Panc1 (cell line): ENCODE measurements around the gene SBF1. TPM values are rescaled to one million over a fixed set of nuclear protein-coding genes. Genes with fewer than 3 reads are reported as not detected.

Source experiments
- ATAC-seq: fragments of 200-7000 bp; cut with Tn5 transposase; 2 replicates; pipeline ENCODE4 v1.9.1; 2020; ENCODE audit warnings: mild to moderate bottlenecking, moderate library complexity
- BruUV-seq: library from RNA; stranded (reverse); fragments of 400-500 nt; replicated peaks from 2 replicates; lab custom pipeline; 2021; lab: Mats Ljungman, UMichigan
- CTCF ChIA-PET: fragments of 300-600 bp; sonication (Branson Sonifier 250); formaldehyde crosslinking; loops from one replicate; lab custom pipeline; 2022; ENCODE audit warnings: antibody characterized with exemption; lab: Charles Lee
- POLR2A ChIA-PET: fragments of 300-600 bp; sonication (Branson Sonifier 250); formaldehyde crosslinking; loops from one replicate; lab custom pipeline; 2022; ENCODE audit warnings: antibody characterized with exemption; lab: Charles Lee
- DNase-seq: peaks from one replicate; pipeline ENCODE4 v3.0.0-alpha.2; 2010; ENCODE audit warnings: low read depth, low spot score
- H3K27ac ChIP-seq: 2 replicates; pipeline ENCODE4 v1.5.1; 2011; ENCODE audit warnings: mild to moderate bottlenecking, low read length, inconsistent platforms
- H3K27me3 ChIP-seq: fragments of 200-500 bp; sonication (Bioruptor generic); 2 replicates; pipeline ENCODE4 v1.6.0; 2014; ENCODE audit warnings: low read length, inconsistent platforms; ENCODE audit not compliant: control insufficient read depth, insufficient read depth
- H3K36me3 ChIP-seq: fragments of 200-500 bp; sonication (Bioruptor generic); 2 replicates; pipeline ENCODE4 v1.5.1; 2014; ENCODE audit warnings: inconsistent platforms, mild to moderate bottlenecking, low read length, moderate library complexity; ENCODE audit not compliant: control insufficient read depth, insufficient read depth
- H3K4me1 ChIP-seq: 2 replicates; pipeline ENCODE4 v1.5.1; 2011; ENCODE audit warnings: inconsistent platforms, mild to moderate bottlenecking, low read length, moderate library complexity; ENCODE audit not compliant: control insufficient read depth, insufficient read depth
- H3K4me3 ChIP-seq, 2 experiments: 2 replicates each; pipeline ENCODE4 v1.5.1; 2011 to 2012; ENCODE audit warnings: low read depth in 2 of 2, low read length in 2 of 2, mild to moderate bottlenecking in 2 of 2, inconsistent platforms in 1 of 2, moderate library complexity in 1 of 2
- H3K9me3 ChIP-seq: fragments of 200-500 bp; sonication (Bioruptor generic); 2 replicates; pipeline ENCODE4 v1.5.1; 2014; ENCODE audit warnings: low read depth, mild to moderate bottlenecking, inconsistent platforms, low read length, moderate library complexity; ENCODE audit not compliant: control insufficient read depth, insufficient read depth
- POLR2AphosphoS5 ChIP-seq: IDR thresholded peaks from 2 replicates; pipeline ENCODE4 v1.6.1; 2012; ENCODE audit warnings: mild to moderate bottlenecking, low read depth, low read length, moderate library complexity
- SIN3A ChIP-seq: IDR thresholded peaks from 2 replicates; pipeline ENCODE4 v1.6.1; 2012; ENCODE audit warnings: low read depth, mild to moderate bottlenecking, low read length, moderate library complexity, borderline replicate concordance; ENCODE audit not compliant: insufficient read depth
- TCF7L2 ChIP-seq: IDR thresholded peaks from 2 replicates; pipeline ENCODE4 v1.6.1; 2011; ENCODE audit warnings: mild to moderate bottlenecking, low read depth, low read length, inconsistent platforms
- in situ Hi-C: cut with HindIII; loops from 2 replicates; pipeline ENCODE4 v1.10.0; 2016; ENCODE audit warnings: low sequenced_read_pairs, low pct_unique_long_range_greater_than_20kb
- intact Hi-C: fragments of 100-400 bp; cut with micrococcal nuclease; formaldehyde crosslinking; loops from one replicate; pipeline ENCODE4 v1.10.0; 2022; ENCODE audit not compliant: unreplicated experiment
- total RNA-seq: library from RNA; stranded (reverse); gene quantifications from one replicate; pipeline ENCODE4 v1.2.1, GENCODE V29; 2021; ENCODE audit not compliant: unreplicated experiment
- TF ChIP-seq, protein P1 (sequence below): fragments of 450-650 bp; IDR thresholded peaks from 2 replicates; pipeline ENCODE4 v1.5.1; 2017; ENCODE audit warnings: mild to moderate bottlenecking
- TF ChIP-seq, protein P2 (sequence below), 2 experiments: IDR thresholded peaks; 2 replicates each; pipeline ENCODE4 v1.6.1; 2011 to 2012; ENCODE audit warnings: low read depth in 2 of 2, control low read depth in 1 of 2, low read length in 1 of 2, mild to moderate bottlenecking in 1 of 2, moderate library complexity in 1 of 2; ENCODE audit not compliant: insufficient read depth in 1 of 2

The SBF1 gene
- total RNA-seq, 1 experiment from 2014 or later = 59.2 TPM

DNA sequence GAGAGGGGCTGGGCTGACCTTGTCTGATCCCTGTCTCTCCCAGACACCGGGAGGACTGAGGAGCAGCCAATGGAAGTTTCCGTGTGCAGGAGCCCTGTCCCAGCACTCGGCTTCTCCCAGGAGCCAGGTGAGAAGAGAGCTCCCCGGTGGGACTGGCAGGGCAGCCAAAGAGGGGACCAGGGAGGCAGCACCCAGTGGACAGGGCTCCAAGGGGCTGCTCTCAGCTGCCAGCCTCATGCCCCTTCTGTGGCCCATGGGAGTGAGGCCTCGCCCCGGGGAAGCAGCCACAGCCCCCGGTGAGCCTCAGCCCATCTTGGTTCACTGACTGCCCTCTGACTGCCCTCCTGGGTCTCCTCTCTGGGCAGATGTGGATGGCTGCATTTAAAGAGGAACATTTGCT, 43.8 kb upstream of the SBF1 start:
- H3K4me1 ChIP-seq = no peaks in the 10 kb centered on the region
- intact Hi-C loops (no loop called here), in situ Hi-C loops (no loop called here)
- no peak for TF ChIP-seq SIN3A
- TF ChIP-seq, protein P1, sequence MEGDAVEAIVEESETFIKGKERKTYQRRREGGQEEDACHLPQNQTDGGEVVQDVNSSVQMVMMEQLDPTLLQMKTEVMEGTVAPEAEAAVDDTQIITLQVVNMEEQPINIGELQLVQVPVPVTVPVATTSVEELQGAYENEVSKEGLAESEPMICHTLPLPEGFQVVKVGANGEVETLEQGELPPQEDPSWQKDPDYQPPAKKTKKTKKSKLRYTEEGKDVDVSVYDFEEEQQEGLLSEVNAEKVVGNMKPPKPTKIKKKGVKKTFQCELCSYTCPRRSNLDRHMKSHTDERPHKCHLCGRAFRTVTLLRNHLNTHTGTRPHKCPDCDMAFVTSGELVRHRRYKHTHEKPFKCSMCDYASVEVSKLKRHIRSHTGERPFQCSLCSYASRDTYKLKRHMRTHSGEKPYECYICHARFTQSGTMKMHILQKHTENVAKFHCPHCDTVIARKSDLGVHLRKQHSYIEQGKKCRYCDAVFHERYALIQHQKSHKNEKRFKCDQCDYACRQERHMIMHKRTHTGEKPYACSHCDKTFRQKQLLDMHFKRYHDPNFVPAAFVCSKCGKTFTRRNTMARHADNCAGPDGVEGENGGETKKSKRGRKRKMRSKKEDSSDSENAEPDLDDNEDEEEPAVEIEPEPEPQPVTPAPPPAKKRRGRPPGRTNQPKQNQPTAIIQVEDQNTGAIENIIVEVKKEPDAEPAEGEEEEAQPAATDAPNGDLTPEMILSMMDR = no peak
- no peak for TF ChIP-seq POLR2AphosphoS5
- no peak for TF ChIP-seq TCF7L2
- TF ChIP-seq, protein P2, sequence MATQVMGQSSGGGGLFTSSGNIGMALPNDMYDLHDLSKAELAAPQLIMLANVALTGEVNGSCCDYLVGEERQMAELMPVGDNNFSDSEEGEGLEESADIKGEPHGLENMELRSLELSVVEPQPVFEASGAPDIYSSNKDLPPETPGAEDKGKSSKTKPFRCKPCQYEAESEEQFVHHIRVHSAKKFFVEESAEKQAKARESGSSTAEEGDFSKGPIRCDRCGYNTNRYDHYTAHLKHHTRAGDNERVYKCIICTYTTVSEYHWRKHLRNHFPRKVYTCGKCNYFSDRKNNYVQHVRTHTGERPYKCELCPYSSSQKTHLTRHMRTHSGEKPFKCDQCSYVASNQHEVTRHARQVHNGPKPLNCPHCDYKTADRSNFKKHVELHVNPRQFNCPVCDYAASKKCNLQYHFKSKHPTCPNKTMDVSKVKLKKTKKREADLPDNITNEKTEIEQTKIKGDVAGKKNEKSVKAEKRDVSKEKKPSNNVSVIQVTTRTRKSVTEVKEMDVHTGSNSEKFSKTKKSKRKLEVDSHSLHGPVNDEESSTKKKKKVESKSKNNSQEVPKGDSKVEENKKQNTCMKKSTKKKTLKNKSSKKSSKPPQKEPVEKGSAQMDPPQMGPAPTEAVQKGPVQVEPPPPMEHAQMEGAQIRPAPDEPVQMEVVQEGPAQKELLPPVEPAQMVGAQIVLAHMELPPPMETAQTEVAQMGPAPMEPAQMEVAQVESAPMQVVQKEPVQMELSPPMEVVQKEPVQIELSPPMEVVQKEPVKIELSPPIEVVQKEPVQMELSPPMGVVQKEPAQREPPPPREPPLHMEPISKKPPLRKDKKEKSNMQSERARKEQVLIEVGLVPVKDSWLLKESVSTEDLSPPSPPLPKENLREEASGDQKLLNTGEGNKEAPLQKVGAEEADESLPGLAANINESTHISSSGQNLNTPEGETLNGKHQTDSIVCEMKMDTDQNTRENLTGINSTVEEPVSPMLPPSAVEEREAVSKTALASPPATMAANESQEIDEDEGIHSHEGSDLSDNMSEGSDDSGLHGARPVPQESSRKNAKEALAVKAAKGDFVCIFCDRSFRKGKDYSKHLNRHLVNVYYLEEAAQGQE (IDR thresholded peaks at IDR 0.05; ENCODE audit: insufficient read depth in 1 of 2, low read depth in 2 of 2, low read length in 1 of 2) = no peak
- no TSS peak for BruUV-seq
- no peaks in the 10 kb centered on the region for H3K36me3 ChIP-seq
- H3K27me3 ChIP-seq = no peaks in the 10 kb centered on the region
- H3K4me3 ChIP-seq = no peak overlapping the region
- ATAC-seq (no peak), DNase-seq (no peak)
- H3K27ac ChIP-seq = no peak overlapping the region
- ChIA-PET POLR2A (no interaction called here), CTCF (no interaction called here)
- no peaks in the 10 kb centered on the region for H3K9me3 ChIP-seq

- no TSS peak for BruUV-seq
- intact Hi-C loops = no loop called here
- TF ChIP-seq POLR2AphosphoS5 (no peak), TCF7L2 (no peak)
- TF ChIP-seq, protein P2 (IDR thresholded peaks at IDR 0.05; ENCODE audit: insufficient read depth in 1 of 2, low read depth in 2 of 2, low read length in 1 of 2) = no peak
- TF ChIP-seq, protein P1 = no peak
- ATAC-seq = no peak
- ChIA-PET POLR2A (no interaction called here), CTCF (no interaction called here)
- H3K27ac ChIP-seq = no peak overlapping the region
- H3K4me3 ChIP-seq = no peak overlapping the region
- H3K36me3 ChIP-seq = no peaks in the 10 kb centered on the region
- in situ Hi-C loops = no loop called here
- DNase-seq = no peak
- no peaks in the 10 kb centered on the region for H3K4me1 ChIP-seq
- H3K27me3 ChIP-seq = no peaks in the 10 kb centered on the region
- H3K9me3 ChIP-seq = no peaks in the 10 kb centered on the region
Observed at GRCh38 chr22:50517495-50518260, 42.8 kb upstream of the SBF1 start.
